Glutamatergic neuron (in vitro differentiated cells): ENCODE results near the gene YBEY. TPM values are rescaled to one million over a fixed set of nuclear protein-coding genes. Genes with fewer than 3 reads are reported as not detected.
"Not testable (repeated sequence)": the region's sequence is repeated elsewhere in the genome, so short reads cannot be mapped to it uniquely, and the experiment has no call there.

Source experiments
- DNase-seq: peaks from one replicate; pipeline ENCODE4 v3.0.0; 2022
- H3K27ac Mint-ChIP-seq: one replicate; pipeline ENCODE4 v1.8.0; 2020; ENCODE audit warnings: mild to moderate bottlenecking, mixed read lengths, inconsistent platforms; ENCODE audit not compliant: unreplicated experiment
- H3K27me3 Mint-ChIP-seq: one replicate; pipeline ENCODE4 v1.8.0; 2020; ENCODE audit warnings: mild to moderate bottlenecking, moderate library complexity, mixed read lengths, inconsistent platforms; ENCODE audit not compliant: unreplicated experiment
- H3K36me3 Mint-ChIP-seq: one replicate; pipeline ENCODE4 v1.8.0; 2020; ENCODE audit warnings: mild to moderate bottlenecking, mixed read lengths, inconsistent platforms; ENCODE audit not compliant: unreplicated experiment
- H3K4me1 Mint-ChIP-seq: one replicate; pipeline ENCODE4 v1.8.0; 2020; ENCODE audit warnings: mild to moderate bottlenecking, low read depth, mixed read lengths, inconsistent platforms; ENCODE audit not compliant: unreplicated experiment
- H3K4me3 Mint-ChIP-seq: one replicate; pipeline ENCODE4 v1.8.0; 2020; ENCODE audit warnings: mild to moderate bottlenecking, mixed read lengths, inconsistent platforms; ENCODE audit not compliant: unreplicated experiment
- H3K9me3 Mint-ChIP-seq: one replicate; pipeline ENCODE4 v1.8.0; 2020; ENCODE audit warnings: mild to moderate bottlenecking, moderate library complexity, mixed read lengths, inconsistent platforms; ENCODE audit not compliant: unreplicated experiment
- long read RNA-seq: library from polyadenylated mRNA; unstranded; transcript quantifications from one replicate; pipeline ENCODE4 v2.0.0, GENCODE V29; 2020; ENCODE audit not compliant: unreplicated experiment
- total RNA-seq: library from RNA; stranded (reverse); fragmentation: NEBNext Ultra II Directional; extraction: Animal tissue kit (Norgen Biotek cat#: 25700); gene quantifications from one replicate; pipeline ENCODE4 v1.2.1, GENCODE V29; 2021; ENCODE audit not compliant: unreplicated experiment
- TF ChIP-seq, protein P1 (sequence below): fragments of 200-600 bp; sonication (generic); IDR thresholded peaks from one replicate; pipeline ENCODE4 v1.5.0; 2021; ENCODE audit not compliant: partially characterized antibody, unreplicated experiment

YBEY gene, protein sequence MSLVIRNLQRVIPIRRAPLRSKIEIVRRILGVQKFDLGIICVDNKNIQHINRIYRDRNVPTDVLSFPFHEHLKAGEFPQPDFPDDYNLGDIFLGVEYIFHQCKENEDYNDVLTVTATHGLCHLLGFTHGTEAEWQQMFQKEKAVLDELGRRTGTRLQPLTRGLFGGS
- total RNA-seq, result 19.6 TPM
- long read RNA-seq, transcript YBEY-206 (5 exons, 744 nt), result major isoform, 6 of 19 reads
- long read RNA-seq, partial matches to known transcripts, result 2 of 19 reads
- long read RNA-seq, other reads (novel, unspliced or antisense), result 8 of 19 reads

DNA sequence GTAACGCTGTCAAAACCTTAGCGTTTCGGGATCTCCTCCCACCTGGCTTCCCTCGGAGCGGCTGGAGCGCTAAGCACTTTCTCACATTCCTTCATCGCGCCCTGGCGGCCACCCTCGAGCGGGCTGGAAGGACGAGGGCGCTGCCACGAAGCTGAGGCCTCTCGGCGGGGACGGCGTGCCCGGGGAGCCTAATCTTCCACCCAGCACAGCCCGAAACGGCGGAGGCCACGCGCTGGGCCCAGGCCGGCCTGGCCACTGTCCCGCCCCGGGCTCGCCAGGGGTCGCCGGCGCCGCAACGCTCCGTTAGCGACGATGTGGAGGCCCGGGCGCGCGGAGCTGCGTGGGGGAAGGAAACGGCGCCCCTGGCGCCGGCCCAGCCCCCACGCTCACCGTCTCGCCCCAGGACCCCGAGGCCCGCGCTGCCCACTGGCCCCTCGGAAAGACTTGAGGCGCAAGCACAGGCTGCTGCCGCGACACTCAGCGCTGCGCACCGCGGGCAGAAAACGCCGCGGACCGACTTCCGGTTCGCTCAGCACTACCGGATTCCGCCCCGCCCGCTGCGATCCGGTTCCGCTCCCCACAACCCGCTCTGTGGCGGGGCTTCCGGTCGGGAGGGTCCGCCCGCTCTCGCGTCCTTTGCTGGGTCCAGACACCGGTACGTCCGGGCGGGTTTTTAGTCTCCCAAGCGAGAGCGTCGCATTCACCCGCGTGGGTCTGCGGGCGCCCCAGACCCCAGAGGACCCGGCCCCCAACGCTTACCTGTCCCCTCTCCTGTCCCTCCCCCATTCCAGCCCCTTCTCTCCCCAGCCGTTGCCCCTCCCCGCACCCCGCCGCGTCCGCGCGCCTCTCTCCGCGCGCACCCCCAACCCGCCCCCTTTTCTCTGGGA lies at the start of gene YBEY:
Gene YBEY (plus strand): TSS at position 582 of the 887 bp plus-strand sequence. CDS start 572 bp downstream, outside the sequence.
- Mint-ChIP-seq H3K36me3 (peaks cover 4% of the 10 kb centered on the region), H3K27ac (peak within 1 kb of the TSS; percentile 91), H3K4me1 (peaks cover 7% of the 10 kb centered on the region), H3K27me3 (peaks cover 4% of the 10 kb centered on the region), H3K4me3 (peak within 1 kb of the TSS; percentile 98), H3K9me3 (peaks cover 11% of the 10 kb centered on the region)
- DNase-seq, result peak; percentile 92
- TF ChIP-seq, protein P1, sequence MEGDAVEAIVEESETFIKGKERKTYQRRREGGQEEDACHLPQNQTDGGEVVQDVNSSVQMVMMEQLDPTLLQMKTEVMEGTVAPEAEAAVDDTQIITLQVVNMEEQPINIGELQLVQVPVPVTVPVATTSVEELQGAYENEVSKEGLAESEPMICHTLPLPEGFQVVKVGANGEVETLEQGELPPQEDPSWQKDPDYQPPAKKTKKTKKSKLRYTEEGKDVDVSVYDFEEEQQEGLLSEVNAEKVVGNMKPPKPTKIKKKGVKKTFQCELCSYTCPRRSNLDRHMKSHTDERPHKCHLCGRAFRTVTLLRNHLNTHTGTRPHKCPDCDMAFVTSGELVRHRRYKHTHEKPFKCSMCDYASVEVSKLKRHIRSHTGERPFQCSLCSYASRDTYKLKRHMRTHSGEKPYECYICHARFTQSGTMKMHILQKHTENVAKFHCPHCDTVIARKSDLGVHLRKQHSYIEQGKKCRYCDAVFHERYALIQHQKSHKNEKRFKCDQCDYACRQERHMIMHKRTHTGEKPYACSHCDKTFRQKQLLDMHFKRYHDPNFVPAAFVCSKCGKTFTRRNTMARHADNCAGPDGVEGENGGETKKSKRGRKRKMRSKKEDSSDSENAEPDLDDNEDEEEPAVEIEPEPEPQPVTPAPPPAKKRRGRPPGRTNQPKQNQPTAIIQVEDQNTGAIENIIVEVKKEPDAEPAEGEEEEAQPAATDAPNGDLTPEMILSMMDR, result no peak

DNA sequence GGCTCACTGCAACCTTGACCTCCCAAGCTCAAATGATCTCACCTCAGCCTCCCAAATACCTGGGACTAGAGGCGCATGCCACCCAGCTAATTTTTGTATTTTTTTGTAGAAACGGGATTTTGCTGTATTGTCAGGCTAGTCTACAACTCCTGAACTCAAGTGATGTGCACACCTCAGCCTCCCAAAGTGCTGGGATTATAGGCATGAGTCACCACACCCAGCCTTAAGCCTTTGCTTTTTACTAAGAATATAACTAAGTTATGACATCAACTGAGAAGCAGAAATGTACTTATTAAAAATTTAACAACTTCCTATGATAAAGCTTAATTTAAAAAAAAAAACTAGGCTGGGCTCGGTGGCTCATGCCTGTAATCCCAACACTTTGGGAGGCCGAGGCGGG lies 48.7 kb upstream of the YBEY start:
- TF ChIP-seq, protein P1, result no peak
- Mint-ChIP-seq H3K4me3 (no peak overlapping the region), H3K27ac (no peak overlapping the region), H3K27me3 (peaks cover 11% of the 10 kb centered on the region), H3K4me1 (no peaks in the 10 kb centered on the region), H3K9me3 (peaks cover 9% of the 10 kb centered on the region), H3K36me3 (peaks cover 30% of the 10 kb centered on the region)
- no peak for DNase-seq

DNA sequence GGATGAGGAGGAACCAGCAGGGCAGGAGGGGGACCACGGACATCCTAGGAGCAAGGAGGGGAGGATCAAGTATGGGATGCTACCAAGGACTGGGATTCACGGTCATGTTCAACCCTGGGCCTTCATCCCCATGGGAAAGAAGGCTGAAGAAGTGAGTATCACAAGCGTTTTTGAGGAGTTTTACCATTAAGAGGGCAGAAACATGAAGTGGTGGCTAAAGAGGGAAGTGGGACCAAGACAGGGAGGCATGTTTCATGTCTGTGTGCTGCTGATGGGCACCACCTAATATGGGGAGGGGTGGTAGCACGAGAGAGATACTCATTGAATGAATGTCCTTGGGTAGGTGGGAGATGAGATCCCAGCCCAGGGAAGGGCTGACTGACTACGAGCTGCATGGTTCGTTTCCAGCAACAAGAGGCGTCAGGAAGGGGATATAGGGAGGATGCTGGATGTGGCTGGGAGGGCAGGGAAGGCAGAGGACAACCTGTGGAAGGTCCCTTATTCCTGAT lies 46.3 kb upstream of the YBEY start:
- peaks cover 6% of the 10 kb centered on the region for H3K27me3 Mint-ChIP-seq

DNA sequence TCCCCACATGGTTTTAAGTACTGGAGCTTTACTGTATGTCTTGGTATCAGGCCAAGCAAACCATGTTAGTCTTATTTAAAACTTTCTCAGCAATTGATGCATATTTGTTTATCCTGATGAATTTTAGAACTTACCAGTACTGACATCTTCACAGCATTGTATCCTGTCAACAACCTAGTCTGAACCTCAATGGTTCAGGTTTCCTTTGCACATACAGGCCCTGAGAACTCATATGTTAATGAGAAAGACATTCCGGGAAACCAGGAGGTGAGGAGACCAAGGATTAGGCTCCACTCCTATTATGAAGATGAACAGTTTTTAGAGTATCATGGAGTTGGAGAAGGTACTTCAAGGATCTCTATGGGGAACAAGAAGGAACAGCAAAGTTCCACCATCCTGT lies 44.6 kb upstream of the YBEY start:
- not testable (repeated sequence) for DNase-seq, H3K4me1 Mint-ChIP-seq, H3K27ac Mint-ChIP-seq, H3K4me3 Mint-ChIP-seq, H3K27me3 Mint-ChIP-seq, H3K9me3 Mint-ChIP-seq, H3K36me3 Mint-ChIP-seq

More for the DNA sequence above, 46.3 kb upstream of the YBEY start:
- Mint-ChIP-seq H3K27ac (no peak overlapping the region), H3K36me3 (peaks cover 6% of the 10 kb centered on the region), H3K4me1 (no peaks in the 10 kb centered on the region), H3K4me3 (no peak overlapping the region), H3K9me3 (peaks cover 1% of the 10 kb centered on the region)
- no peak for DNase-seq
- TF ChIP-seq, protein P1, result no peak

DNA sequence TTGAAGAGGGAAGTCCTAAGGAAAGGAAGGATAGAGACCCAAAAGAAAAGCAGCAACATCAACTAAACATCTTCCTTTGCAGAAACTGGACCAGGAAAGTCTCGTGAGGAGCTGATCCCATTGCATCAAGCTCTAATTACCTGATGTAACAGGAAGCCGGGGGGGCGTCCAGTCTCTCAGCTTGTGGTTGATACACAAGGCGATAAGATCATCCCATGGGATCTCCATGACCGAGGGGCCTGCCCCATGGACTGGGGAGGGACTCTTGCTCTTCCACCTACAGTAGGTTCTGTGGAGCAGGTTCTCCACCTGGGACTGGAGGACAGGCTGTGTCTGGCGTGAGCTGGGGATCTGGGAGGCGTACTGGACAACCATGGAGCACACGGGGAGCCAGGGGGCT lies 42.8 kb upstream of the YBEY start:
- TF ChIP-seq, protein P1, result no peak
- Mint-ChIP-seq H3K4me1 (no peaks in the 10 kb centered on the region), H3K27ac (no peak overlapping the region), H3K36me3 (peaks cover 4% of the 10 kb centered on the region), H3K4me3 (no peak overlapping the region), H3K9me3 (peaks cover 4% of the 10 kb centered on the region), H3K27me3 (peaks cover 6% of the 10 kb centered on the region)
- DNase-seq, result no peak
